Trophoblast cell (in vitro differentiated cells and primary cell): ENCODE measurements around the gene PTPRT.

Experiments
- DNase-seq, 2 donors: peaks; one replicate each; pipeline ENCODE4 v3.0.0-alpha.2; 2016
- H2AFZ ChIP-seq: 2 replicates; pipeline ENCODE4 v1.6.1; 2013; ENCODE audit warnings: low read length, moderate library complexity, mild to moderate bottlenecking; ENCODE audit not compliant: insufficient read depth, poor library complexity
- H2AK5ac ChIP-seq: 2 replicates; pipeline ENCODE4 v1.6.1; 2013; ENCODE audit warnings: mild to moderate bottlenecking, low read length
- H2BK120ac ChIP-seq: 2 replicates; pipeline ENCODE4 v1.6.1; 2013; ENCODE audit warnings: low read length, mild to moderate bottlenecking, moderate library complexity; ENCODE audit not compliant: insufficient read depth, poor library complexity
- H2BK12ac ChIP-seq: 2 replicates; pipeline ENCODE4 v1.6.1; 2013; ENCODE audit warnings: mild to moderate bottlenecking, low read length, moderate library complexity
- H2BK5ac ChIP-seq: 2 replicates; pipeline ENCODE4 v1.6.1; 2013; ENCODE audit warnings: low read length, low read depth, moderate library complexity, mild to moderate bottlenecking; ENCODE audit not compliant: poor library complexity
- H3K14ac ChIP-seq: 2 replicates; pipeline ENCODE4 v1.6.1; 2013; ENCODE audit warnings: mild to moderate bottlenecking, low read length
- H3K18ac ChIP-seq: 2 replicates; pipeline ENCODE4 v1.6.1; 2013; ENCODE audit warnings: mild to moderate bottlenecking, low read length
- H3K23ac ChIP-seq: 2 replicates; pipeline ENCODE4 v1.6.1; 2013; ENCODE audit warnings: low read length
- H3K27ac ChIP-seq: 2 replicates; pipeline ENCODE4 v1.5.1; 2013; ENCODE audit warnings: low read depth, mild to moderate bottlenecking, inconsistent platforms, low read length, moderate library complexity
- H3K27me3 ChIP-seq: 2 replicates; pipeline ENCODE4 v1.6.1; 2013; ENCODE audit warnings: inconsistent platforms, mild to moderate bottlenecking, low read length, moderate library complexity; ENCODE audit not compliant: insufficient read depth
- H3K36me3 ChIP-seq, 2 experiments: 1 replicate in 1 of 2; 2 replicates in 1 of 2; pipeline ENCODE4 v1.6.1; 2013; ENCODE audit warnings: low read length in 2 of 2, mild to moderate bottlenecking in 2 of 2, moderate library complexity in 1 of 2; ENCODE audit not compliant: insufficient read depth in 2 of 2, control insufficient read depth in 1 of 2
- H3K4ac ChIP-seq: 2 replicates; pipeline ENCODE4 v1.6.1; 2013; ENCODE audit warnings: low read depth, mild to moderate bottlenecking, low read length, moderate library complexity
- H3K4me1 ChIP-seq, 2 experiments: 1 replicate in 1 of 2; 2 replicates in 1 of 2; pipeline ENCODE4 v1.6.1; 2013; ENCODE audit warnings: low read length in 2 of 2, mild to moderate bottlenecking in 2 of 2, moderate library complexity in 1 of 2; ENCODE audit not compliant: insufficient read depth in 2 of 2, control insufficient read depth in 1 of 2
- H3K4me2 ChIP-seq: 2 replicates; pipeline ENCODE4 v1.6.1; 2013; ENCODE audit warnings: inconsistent platforms, mild to moderate bottlenecking, low read length, moderate library complexity
- H3K4me3 ChIP-seq: 2 replicates; pipeline ENCODE4 v1.5.1; 2013; ENCODE audit warnings: mild to moderate bottlenecking, low read depth, low read length, inconsistent platforms
- H3K79me1 ChIP-seq: one replicate; pipeline ENCODE4 v1.6.1; 2013; ENCODE audit warnings: low read length
- H3K79me2 ChIP-seq: 2 replicates; pipeline ENCODE4 v1.6.1; 2013; ENCODE audit warnings: low read length, mild to moderate bottlenecking; ENCODE audit not compliant: control insufficient read depth, insufficient read depth, poor library complexity
- H3K9ac ChIP-seq: 2 replicates; pipeline ENCODE4 v1.6.1; 2013; ENCODE audit warnings: mild to moderate bottlenecking, low read length
- H3K9me3 ChIP-seq: 2 replicates; pipeline ENCODE4 v1.6.1; 2013; ENCODE audit warnings: low read depth, mild to moderate bottlenecking, control low read depth, inconsistent platforms, low read length; ENCODE audit not compliant: insufficient read depth
- H4K12ac ChIP-seq: 2 replicates; pipeline ENCODE4 v1.6.1; 2013; ENCODE audit warnings: low read depth, mild to moderate bottlenecking, low read length, moderate library complexity
- H4K8ac ChIP-seq: 2 replicates; pipeline ENCODE4 v1.6.1; 2013; ENCODE audit warnings: low read depth, mild to moderate bottlenecking, low read length, moderate library complexity
- H4K91ac ChIP-seq: one replicate; pipeline ENCODE4 v1.6.1; 2013; ENCODE audit warnings: low read depth, mild to moderate bottlenecking, low read length, moderate library complexity
- WGBS: extraction: QIAGEN DNeasy Blood & Tissue Kit; methylation state at CpG from one replicate; pipeline ENCODE4 v1.1.7; 2013; ENCODE audit warnings: missing lambda C conversion rate; ENCODE audit not compliant: insufficient read length, insufficient coverage; ENCODE audit errors: extremely low coverage; 5-methylcytosine and 5-hydroxymethylcytosine counted together

PTPRT gene

DNA sequence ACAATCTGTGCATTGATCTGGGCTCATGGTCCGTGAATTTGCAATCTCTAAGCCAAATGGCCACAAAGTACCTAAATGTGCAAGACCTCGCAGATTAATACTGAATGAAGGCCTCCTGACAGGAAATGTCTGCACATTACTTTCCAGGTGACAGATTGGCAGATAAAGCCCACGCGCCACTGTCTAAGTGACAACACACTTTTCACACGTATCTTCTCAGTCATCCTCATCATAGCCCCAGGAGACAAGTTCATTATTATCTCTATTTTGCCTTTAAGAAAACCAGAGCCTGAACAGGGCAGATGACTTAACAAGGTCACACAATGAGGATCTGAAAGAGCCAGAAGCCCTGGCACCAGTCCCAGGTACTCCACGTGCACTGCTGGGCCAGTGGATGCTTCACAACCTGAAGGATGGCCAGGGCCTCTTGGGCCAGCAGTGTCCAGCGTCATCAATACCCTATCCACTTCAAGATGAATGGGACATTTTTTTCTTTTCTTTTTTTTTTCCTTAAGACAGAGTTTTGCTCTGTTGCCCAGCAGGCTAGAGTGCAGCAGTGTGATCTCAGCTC lies 266.3 kb downstream of the PTPRT start:
- no peak overlapping the region for H3K23ac ChIP-seq
- H3K4me3 ChIP-seq: no peak overlapping the region
- H3K27ac ChIP-seq: no peak overlapping the region
- H3K18ac ChIP-seq: no peak overlapping the region
- no peak overlapping the region for H2AK5ac ChIP-seq
- H3K9me3 ChIP-seq: no peaks in the 10 kb centered on the region
- H3K79me2 ChIP-seq: no peaks in the 10 kb centered on the region
- H4K8ac ChIP-seq: no peak overlapping the region
- WGBS: no CpG with 5 or more reads among the region's 7 CpGs
- H4K91ac ChIP-seq: no peak overlapping the region
- H3K4ac ChIP-seq: no peak overlapping the region
- H3K9ac ChIP-seq: no peak overlapping the region
- H3K36me3 ChIP-seq: no peaks in the 10 kb centered on the region
- H3K14ac ChIP-seq: no peak overlapping the region
- H2BK120ac ChIP-seq: no peak overlapping the region
- no peaks in the 10 kb centered on the region for H3K27me3 ChIP-seq
- no peak for DNase-seq
- H3K4me2 ChIP-seq: no peak overlapping the region
- H2BK12ac ChIP-seq: no peak overlapping the region
- H2AFZ ChIP-seq: no peak overlapping the region
- H2BK5ac ChIP-seq: no peak overlapping the region
- H3K4me1 ChIP-seq: no peaks in the 10 kb centered on the region
- no peaks in the 10 kb centered on the region for H3K79me1 ChIP-seq
- no peak overlapping the region for H4K12ac ChIP-seq

- H4K12ac ChIP-seq: no peak overlapping the region
- H3K36me3 ChIP-seq: no peaks in the 10 kb centered on the region
These were observed 268.9 kb downstream of the PTPRT start for GRCh38 chr20:42920776-42921175.

GRCh38 chr20:42919316-42919715 lies 270.4 kb downstream of the PTPRT start:
- H3K9ac ChIP-seq: no peak overlapping the region
- H3K4ac ChIP-seq: no peak overlapping the region
- no peak overlapping the region for H3K4me2 ChIP-seq
- H3K18ac ChIP-seq: no peak overlapping the region
- H3K27me3 ChIP-seq: no peaks in the 10 kb centered on the region
- no peak overlapping the region for H3K14ac ChIP-seq
- H3K4me3 ChIP-seq: no peak overlapping the region
- H2AK5ac ChIP-seq: no peak overlapping the region
- H3K36me3 ChIP-seq: no peaks in the 10 kb centered on the region
- DNase-seq: no peak
- H2BK12ac ChIP-seq: no peak overlapping the region
- H2BK5ac ChIP-seq: no peak overlapping the region
- H3K79me2 ChIP-seq: no peaks in the 10 kb centered on the region
- H3K23ac ChIP-seq: no peak overlapping the region
- no peaks in the 10 kb centered on the region for H3K9me3 ChIP-seq
- no peaks in the 10 kb centered on the region for H3K79me1 ChIP-seq
- H4K12ac ChIP-seq: no peak overlapping the region
- H3K4me1 ChIP-seq: no peaks in the 10 kb centered on the region
- H2BK120ac ChIP-seq: no peak overlapping the region
- no CpG with 5 or more reads among the region's 2 CpGs for WGBS
- no peak overlapping the region for H4K8ac ChIP-seq
- H3K27ac ChIP-seq: no peak overlapping the region
- no peak overlapping the region for H2AFZ ChIP-seq
- H4K91ac ChIP-seq: no peak overlapping the region

More at GRCh38 chr20:42920776-42921175, 268.9 kb downstream of the PTPRT start:
- Histone ChIP-seq H4K91ac (no peak overlapping the region), H2BK5ac (no peak overlapping the region), H3K9ac (no peak overlapping the region), H3K4ac (no peak overlapping the region), H2BK120ac (no peak overlapping the region), H3K79me2 (no peaks in the 10 kb centered on the region), H2AK5ac (no peak overlapping the region), H3K4me2 (no peak overlapping the region), H3K4me1 (no peaks in the 10 kb centered on the region), H4K8ac (no peak overlapping the region), H3K18ac (no peak overlapping the region), H2AFZ (no peak overlapping the region), H3K14ac (no peak overlapping the region), H3K27ac (no peak overlapping the region), H3K4me3 (no peak overlapping the region), H3K79me1 (no peaks in the 10 kb centered on the region), H3K9me3 (no peaks in the 10 kb centered on the region), H2BK12ac (no peak overlapping the region), H3K23ac (no peak overlapping the region), H3K27me3 (no peaks in the 10 kb centered on the region)
- WGBS: no CpG with 5 or more reads among the region's 2 CpGs
- DNase-seq: no peak

DNA sequence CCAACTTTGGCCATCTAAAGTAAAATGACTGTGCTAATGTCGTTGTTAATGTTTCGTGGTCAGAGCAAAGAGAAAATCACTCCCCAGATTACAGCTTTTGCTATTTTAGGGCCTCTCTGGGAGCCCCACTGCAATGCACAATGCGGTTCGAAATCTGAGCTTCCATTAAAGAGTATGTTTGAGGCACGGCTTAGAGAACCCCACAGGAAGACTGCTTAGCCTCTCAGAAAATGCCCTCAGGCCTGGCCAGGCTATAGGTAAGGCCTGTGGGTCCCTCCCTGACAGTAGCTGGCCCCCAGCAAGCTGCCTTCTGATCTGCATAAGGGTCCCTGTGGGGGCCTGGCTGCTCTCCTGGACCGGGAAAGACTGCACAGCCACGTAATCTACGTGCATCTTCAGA lies 274.6 kb downstream of the PTPRT start:
- peak overlapping the region; percentile 69 for H3K9ac ChIP-seq
- DNase-seq: no peak
- H2BK120ac ChIP-seq: no peak overlapping the region
- no peak overlapping the region for H4K12ac ChIP-seq
- no peak overlapping the region for H4K91ac ChIP-seq
- no peak overlapping the region for H2BK12ac ChIP-seq
- H4K8ac ChIP-seq: no peak overlapping the region
- H3K4me1 ChIP-seq: no peaks in the 10 kb centered on the region
- no peak overlapping the region for H2BK5ac ChIP-seq
- H2AK5ac ChIP-seq: no peak overlapping the region
- no peak overlapping the region for H3K23ac ChIP-seq
- no CpG with 5 or more reads among the region's 8 CpGs for WGBS
- no peak overlapping the region for H2AFZ ChIP-seq
- no peak overlapping the region for H3K4ac ChIP-seq
- H3K9me3 ChIP-seq: no peaks in the 10 kb centered on the region
- H3K36me3 ChIP-seq: no peaks in the 10 kb centered on the region
- H3K14ac ChIP-seq: no peak overlapping the region
- no peaks in the 10 kb centered on the region for H3K79me2 ChIP-seq
- no peak overlapping the region for H3K4me2 ChIP-seq
- H3K79me1 ChIP-seq: no peaks in the 10 kb centered on the region
- H3K18ac ChIP-seq: no peak overlapping the region
- H3K4me3 ChIP-seq: no peak overlapping the region
- no peak overlapping the region for H3K27ac ChIP-seq
- no peaks in the 10 kb centered on the region for H3K27me3 ChIP-seq
